Caco-2 (cell line): ENCODE data around the gene SVIL. TPM values are rescaled to one million over a fixed set of nuclear protein-coding genes. Genes with fewer than 3 reads are reported as not detected.
A peak's percentile ranks its signal among the peaks of the same experiment; 100 is the strongest.

Source experiments
- Bru-seq: library from RNA; stranded (reverse); fragments of 400-500 nt; gene quantifications from one replicate; lab custom pipeline; 2021; lab: Mats Ljungman, UMichigan
- BruChase-seq, 2 experiments: library from RNA; stranded (reverse); fragments of 400-500 nt; gene quantifications; one replicate each; lab custom pipeline; 2021; lab: Mats Ljungman, UMichigan
- BruUV-seq: library from RNA; stranded (reverse); fragments of 400-500 nt; replicated peaks from 2 replicates; lab custom pipeline; 2021; lab: Mats Ljungman, UMichigan
- CTCF ChIA-PET: fragments of 300-600 bp; sonication (Branson Sonifier 250); formaldehyde crosslinking; loops from one replicate; lab custom pipeline; 2022; ENCODE audit warnings: antibody characterized with exemption; lab: Charles Lee
- POLR2A ChIA-PET: fragments of 300-600 bp; sonication (Branson Sonifier 250); formaldehyde crosslinking; loops from one replicate; lab custom pipeline; 2022; ENCODE audit warnings: antibody characterized with exemption; lab: Charles Lee
- DNase-seq, 2 experiments: peaks; one replicate each; pipeline versions ENCODE4 v3.0.0 to v3.0.0-alpha.2; 2020 to 2022
- H3K27me3 ChIP-seq: replicated peaks from 2 replicates; pipeline ENCODE4 v1.6.0; 2011; ENCODE audit warnings: low read length; ENCODE audit not compliant: control insufficient read depth, insufficient read depth
- H3K36me3 ChIP-seq: 2 replicates; pipeline ENCODE4 v1.5.1; 2011; ENCODE audit warnings: low read length; ENCODE audit not compliant: control insufficient read depth, insufficient read depth
- H3K4me1 ChIP-seq: fragments of 250-450 bp; sonication (Bioruptor Pico); 2 replicates; pipeline ENCODE4 v1.5.1; 2020; ENCODE audit warnings: mild to moderate bottlenecking
- H3K4me3 ChIP-seq: 2 replicates; pipeline ENCODE4 v1.5.1; 2011; ENCODE audit warnings: low read depth, mild to moderate bottlenecking, control low read depth, low read length
- H3K9me3 ChIP-seq: fragments of 250-450 bp; sonication (Bioruptor Pico); 2 replicates; pipeline ENCODE4 v1.5.1; 2020; ENCODE audit warnings: mild to moderate bottlenecking, moderate library complexity
- H3K27ac Mint-ChIP-seq: one replicate; pipeline ENCODE4 v1.8.0; 2022; ENCODE audit warnings: mixed read lengths; ENCODE audit not compliant: unreplicated experiment
- H3K27me3 Mint-ChIP-seq: one replicate; pipeline ENCODE4 v1.8.0; 2022; ENCODE audit warnings: mixed read lengths; ENCODE audit not compliant: insufficient read depth, unreplicated experiment
- H3K36me3 Mint-ChIP-seq: one replicate; pipeline ENCODE4 v1.8.0; 2022; ENCODE audit warnings: mild to moderate bottlenecking, mixed read lengths; ENCODE audit not compliant: insufficient read depth, unreplicated experiment
- H3K4me1 Mint-ChIP-seq: one replicate; pipeline ENCODE4 v1.8.0; 2022; ENCODE audit warnings: low read depth, mixed read lengths; ENCODE audit not compliant: unreplicated experiment
- H3K4me3 Mint-ChIP-seq: one replicate; pipeline ENCODE4 v1.8.0; 2022; ENCODE audit warnings: mild to moderate bottlenecking, moderate library complexity, mixed read lengths; ENCODE audit not compliant: unreplicated experiment
- H3K9me3 Mint-ChIP-seq: one replicate; pipeline ENCODE4 v1.8.0; 2022; ENCODE audit warnings: mixed read lengths; ENCODE audit not compliant: unreplicated experiment
- intact Hi-C: fragments of 100-400 bp; cut with micrococcal nuclease; formaldehyde crosslinking; loops from one replicate; pipeline ENCODE4 v1.10.0; 2022; ENCODE audit not compliant: unreplicated experiment
- long read RNA-seq: library from polyadenylated mRNA; stranded (forward); transcript quantifications from one replicate; pipeline ENCODE4 v2.0.0, GENCODE V29; 2022
- total RNA-seq: library from RNA; stranded (reverse); gene quantifications from 2 replicates; pipeline ENCODE4 v1.2.3, GENCODE V29; 2022
- TF ChIP-seq, protein P1 (sequence below), 2 experiments: fragments of 200-600 bp in 1 of 2; IDR thresholded peaks; 1 replicate in 1 of 2; 2 replicates in 1 of 2; pipeline versions ENCODE4 v1.5.1 to v1.8.0; 2011 to 2022; ENCODE audit warnings: antibody characterized with exemption in 1 of 2, control low read depth in 1 of 2, inconsistent platforms in 1 of 2, low read depth in 1 of 2, low read length in 1 of 2, mild to moderate bottlenecking in 1 of 2, moderate library complexity in 1 of 2; ENCODE audit not compliant: insufficient read depth in 1 of 2, severe bottlenecking in 1 of 2, unreplicated experiment in 1 of 2

The SVIL gene
- total RNA-seq (54.4 and 70.1 TPM in 2 replicates), Bru-seq, nascent RNA (percentile 87 among the genes with signal in this experiment), BruChase-seq, experiment 1, labeled RNA remaining after a 2-hour chase (percentile 82 among the genes with signal in this experiment), BruChase-seq, experiment 2, labeled RNA remaining after a 6-hour chase (percentile 79 among the genes with signal in this experiment)
- long read RNA-seq, partial matches to known transcripts: 22 of 39 reads
- long read RNA-seq, other reads (novel, unspliced or antisense): 17 of 39 reads

DNA sequence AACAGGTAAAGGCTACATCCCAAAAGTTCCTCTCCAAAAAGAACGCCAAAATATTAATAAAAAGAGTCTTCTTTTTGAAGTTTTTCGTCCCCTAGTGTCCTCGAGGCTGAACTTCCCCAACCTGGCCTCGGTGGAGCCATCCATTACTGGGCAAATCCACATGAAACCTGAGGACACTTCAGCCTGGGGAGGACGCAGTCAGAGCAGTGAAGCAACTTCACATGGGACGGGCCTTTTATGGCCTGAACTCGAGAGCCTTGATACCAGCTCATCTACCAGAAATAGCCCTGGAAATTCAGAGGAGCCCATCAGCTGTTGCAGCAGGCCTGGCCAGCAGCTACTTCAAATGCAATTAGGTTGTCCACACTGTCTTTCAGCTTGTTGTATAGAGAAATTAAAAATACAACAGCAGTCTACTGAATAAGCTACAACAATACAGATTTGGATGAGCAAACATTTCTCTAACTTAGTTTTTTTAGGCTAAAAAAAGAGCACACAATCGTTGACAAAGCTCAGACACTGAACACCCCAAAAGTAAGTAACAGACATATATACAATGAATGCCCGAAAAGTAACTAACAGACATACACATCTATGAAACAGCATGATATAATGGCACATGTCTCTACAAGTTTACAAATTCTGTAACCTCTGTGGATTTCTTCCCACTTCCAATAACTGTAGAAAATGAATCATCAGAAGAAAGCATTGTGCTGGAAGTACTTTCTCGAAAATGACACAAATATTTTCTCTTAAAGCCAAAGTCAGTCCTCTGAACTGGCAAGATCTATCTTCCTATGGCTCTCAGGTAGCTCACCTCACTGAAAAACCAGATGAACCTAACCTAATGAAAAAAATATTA is at the start of gene SVIL:
TSS of gene SVIL (minus strand) at position 208 of the 862 bp plus-strand sequence. CDS start 79,913 bp downstream, outside the sequence.
- Histone ChIP-seq H3K27me3 (no peaks in the 10 kb centered on the region), H3K9me3 (no peaks in the 10 kb centered on the region), H3K4me3 (peak within 1 kb of the TSS; percentile 23), H3K36me3 (no peaks in the 10 kb centered on the region), H3K4me1 (peaks cover 46% of the 10 kb centered on the region)
- TSS peak; percentile 63 for BruUV-seq
- ChIA-PET CTCF (interaction anchor here (1.5 to 1.8 kb wide), 3 partner anchors 16 to 101 kb away, joined by 4 to 11 read pairs (median 9); no protein-coding TSS in a partner anchor), POLR2A (interaction anchor here (0.7 kb wide), 1 partner anchor 27 kb away, joined by 3 read pairs; no protein-coding TSS in a partner anchor)
- intact Hi-C loops: loop anchor here (1.0 to 10.0 kb wide), 4 partner anchors 16 to 420 kb away; partner anchors contain the start of gene JCAD
- peak; percentile 52 to 73 for DNase-seq
- Mint-ChIP-seq H3K27ac (peak within 1 kb of the TSS; percentile 85), H3K4me1 (peaks cover 53% of the 10 kb centered on the region), H3K36me3 (peaks cover 37% of the 10 kb centered on the region), H3K9me3 (peaks cover 7% of the 10 kb centered on the region), H3K4me3 (peak within 1 kb of the TSS; percentile 69), H3K27me3 (no peaks in the 10 kb centered on the region)
- TF ChIP-seq, protein P1, sequence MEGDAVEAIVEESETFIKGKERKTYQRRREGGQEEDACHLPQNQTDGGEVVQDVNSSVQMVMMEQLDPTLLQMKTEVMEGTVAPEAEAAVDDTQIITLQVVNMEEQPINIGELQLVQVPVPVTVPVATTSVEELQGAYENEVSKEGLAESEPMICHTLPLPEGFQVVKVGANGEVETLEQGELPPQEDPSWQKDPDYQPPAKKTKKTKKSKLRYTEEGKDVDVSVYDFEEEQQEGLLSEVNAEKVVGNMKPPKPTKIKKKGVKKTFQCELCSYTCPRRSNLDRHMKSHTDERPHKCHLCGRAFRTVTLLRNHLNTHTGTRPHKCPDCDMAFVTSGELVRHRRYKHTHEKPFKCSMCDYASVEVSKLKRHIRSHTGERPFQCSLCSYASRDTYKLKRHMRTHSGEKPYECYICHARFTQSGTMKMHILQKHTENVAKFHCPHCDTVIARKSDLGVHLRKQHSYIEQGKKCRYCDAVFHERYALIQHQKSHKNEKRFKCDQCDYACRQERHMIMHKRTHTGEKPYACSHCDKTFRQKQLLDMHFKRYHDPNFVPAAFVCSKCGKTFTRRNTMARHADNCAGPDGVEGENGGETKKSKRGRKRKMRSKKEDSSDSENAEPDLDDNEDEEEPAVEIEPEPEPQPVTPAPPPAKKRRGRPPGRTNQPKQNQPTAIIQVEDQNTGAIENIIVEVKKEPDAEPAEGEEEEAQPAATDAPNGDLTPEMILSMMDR (IDR thresholded peaks at IDR 0.05; ENCODE audit: insufficient read depth in 1 of 2, low read depth in 1 of 2, low read length in 1 of 2, severe bottlenecking in 1 of 2, unreplicated experiment in 1 of 2): peak in 1 of 2 experiments; percentile 29

- peaks cover 22% of the 10 kb centered on the region for H3K9me3 ChIP-seq
- no peak for DNase-seq
- H3K9me3 Mint-ChIP-seq: no peaks in the 10 kb centered on the region
- TF ChIP-seq, protein P1 (IDR thresholded peaks at IDR 0.05; ENCODE audit: insufficient read depth in 1 of 2, low read depth in 1 of 2, low read length in 1 of 2, severe bottlenecking in 1 of 2, unreplicated experiment in 1 of 2): no peak
- no peaks in the 10 kb centered on the region for H3K27me3 Mint-ChIP-seq
- H3K4me1 Mint-ChIP-seq: no peaks in the 10 kb centered on the region
- ChIA-PET CTCF (no interaction called here), POLR2A (no interaction called here)
- peaks cover 2% of the 10 kb centered on the region; the same call in 1 of the 2 replicates for H3K36me3 ChIP-seq
- H3K27ac Mint-ChIP-seq: no peak overlapping the region
- intact Hi-C loops: no loop called here
- no peaks in the 10 kb centered on the region for H3K27me3 ChIP-seq
- no peak overlapping the region for H3K4me3 ChIP-seq
- no TSS peak for BruUV-seq
- peaks cover 65% of the 10 kb centered on the region for H3K36me3 Mint-ChIP-seq
- H3K4me3 Mint-ChIP-seq: no peak overlapping the region
- no peaks in the 10 kb centered on the region for H3K4me1 ChIP-seq
Measured at GRCh38 chr10:29681676-29682448, 47.1 kb upstream of the SVIL start.
